Stimulated activated CD4-positive, alpha-beta T cell treated with anti-CD3 and anti-CD28 coated beads, Interleukin-4, amount 100 ng/mL, for 1 hour (primary cell): ENCODE results near the gene DLG1.

Source experiments
- DNase-seq: peaks from one replicate; pipeline ENCODE4 v3.0.0-alpha.2; 2020

DLG1 gene

GRCh38 chr3:197298341-197298944 is at the start of gene DLG1:
TSS of gene DLG1 (minus strand) at chr3:197298612. CDS start at chr3:197297204, 1,408 bp downstream.
- peak; percentile 85 for DNase-seq

- no peak for DNase-seq
Measured at GRCh38 chr3:197348014-197348413, 49.6 kb upstream of the DLG1 start.

GRCh38 chr3:197345390-197345789 is 47.0 kb upstream of the DLG1 start:
- DNase-seq = no peak

- DNase-seq = no peak
Measured at GRCh38 chr3:197344582-197345318, 46.3 kb upstream of the DLG1 start.

- DNase-seq = no peak
Measured at GRCh38 chr3:197343656-197344408, 45.4 kb upstream of the DLG1 start.

- DNase-seq = no peak
Measured at GRCh38 chr3:197343111-197343510, 44.7 kb upstream of the DLG1 start.

GRCh38 chr3:197340521-197340871 is 42.1 kb upstream of the DLG1 start:
- no peak for DNase-seq

- no peak for DNase-seq
Measured at GRCh38 chr3:197339841-197340520, 41.6 kb upstream of the DLG1 start.

- DNase-seq = no peak
Measured at GRCh38 chr3:197338586-197338985, 40.2 kb upstream of the DLG1 start.

- no peak for DNase-seq
Measured at GRCh38 chr3:197337656-197338055, 39.2 kb upstream of the DLG1 start.

- no peak for DNase-seq
Measured at GRCh38 chr3:197337214-197337613, 38.8 kb upstream of the DLG1 start.

- DNase-seq = no peak
Measured at GRCh38 chr3:197336348-197336747, 37.9 kb upstream of the DLG1 start.

- DNase-seq = no peak
Measured at GRCh38 chr3:197335428-197336132, 37.2 kb upstream of the DLG1 start.

GRCh38 chr3:197333901-197334639 is 35.7 kb upstream of the DLG1 start:
- no peak for DNase-seq

GRCh38 chr3:197331131-197331530 is 32.7 kb upstream of the DLG1 start:
- no peak for DNase-seq

GRCh38 chr3:197329382-197329781 is 31.0 kb upstream of the DLG1 start:
- no peak for DNase-seq

GRCh38 chr3:197328198-197328597 is 29.8 kb upstream of the DLG1 start:
- DNase-seq = no peak

GRCh38 chr3:197327701-197328100 is 29.3 kb upstream of the DLG1 start:
- DNase-seq = no peak

GRCh38 chr3:197325773-197326172 is 27.4 kb upstream of the DLG1 start:
- DNase-seq = no peak

GRCh38 chr3:197322149-197322548 is 23.7 kb upstream of the DLG1 start:
- DNase-seq = no peak

GRCh38 chr3:197320582-197320981 is 22.2 kb upstream of the DLG1 start:
- no peak for DNase-seq
